Upper lobe of right lung (tissue), 1 donor: ENCODE data around the gene FEM1B. TPM values are rescaled to one million over a fixed set of nuclear protein-coding genes. Genes with fewer than 3 reads are reported as not detected.

Experiments used
- ATAC-seq: fragments of 200-7000 bp; cut with Tn5 transposase; one replicate; pipeline ENCODE4 v1.9.1; 2020; ENCODE audit warnings: mild to moderate bottlenecking, moderate library complexity
- DNase-seq: peaks from one replicate; pipeline ENCODE4 v3.0.0-alpha.2; 2020
- H3K27ac ChIP-seq: fragments of 200-600 bp; one replicate; pipeline ENCODE4 v1.8.0; 2022
- H3K27me3 ChIP-seq: fragments of 200-600 bp; one replicate; pipeline ENCODE4 v1.8.0; 2022; ENCODE audit warnings: mild to moderate bottlenecking
- H3K36me3 ChIP-seq: fragments of 200-600 bp; one replicate; pipeline ENCODE4 v1.8.0; 2022
- H3K4me1 ChIP-seq: fragments of 200-600 bp; one replicate; pipeline ENCODE4 v1.8.0; 2022
- H3K4me3 ChIP-seq: fragments of 200-600 bp; one replicate; pipeline ENCODE4 v1.8.0; 2022; ENCODE audit warnings: mild to moderate bottlenecking
- H3K9me3 ChIP-seq: fragments of 200-600 bp; one replicate; pipeline ENCODE4 v1.8.0; 2022
- CTCF ChIP-seq: fragments of 200-600 bp; IDR thresholded peaks from one replicate; pipeline ENCODE4 v1.8.0; 2022; ENCODE audit warnings: antibody characterized with exemption
- intact Hi-C: fragments of 100-400 bp; cut with DNase I; formaldehyde crosslinking; loops from one replicate; pipeline ENCODE4 v1.11.0; 2022
- total RNA-seq: library from RNA; stranded (reverse); fragmentation: NEBNext Ultra II Directional; extraction: Animal tissue kit (Norgen Biotek cat#: 25700); gene quantifications from one replicate; pipeline ENCODE4 v1.2.1, GENCODE V29; 2021
- donor health status: DM: no; HTN: yes; CAD: no; lungs with severe emphysema.

FEM1B gene
- total RNA-seq, 1 donor from 2014 or later, result 42.3 TPM

GRCh38 chr15:68271854-68272471 lies 5.6 kb upstream of the FEM1B start:
- Histone ChIP-seq H3K9me3 (no peaks in the 10 kb centered on the region), H3K4me3 (no peak overlapping the region), H3K27me3 (no peaks in the 10 kb centered on the region), H3K27ac (peak overlapping the region; percentile 43), H3K36me3 (no peaks in the 10 kb centered on the region), H3K4me1 (peaks cover 27% of the 10 kb centered on the region)
- intact Hi-C loops, result no loop called here
- DNase-seq (no peak), ATAC-seq (peak; percentile 11)
- TF ChIP-seq CTCF, result no peak

GRCh38 chr15:68272721-68273271 lies 4.7 kb upstream of the FEM1B start:
- Histone ChIP-seq H3K4me3 (no peak overlapping the region), H3K36me3 (no peaks in the 10 kb centered on the region), H3K9me3 (no peaks in the 10 kb centered on the region), H3K27ac (no peak overlapping the region), H3K27me3 (no peaks in the 10 kb centered on the region), H3K4me1 (peaks cover 29% of the 10 kb centered on the region)
- TF ChIP-seq CTCF, result no peak
- intact Hi-C loops, result no loop called here
- ATAC-seq (no peak), DNase-seq (no peak)

- intact Hi-C loops, result no loop called here
- Histone ChIP-seq H3K9me3 (no peaks in the 10 kb centered on the region), H3K27me3 (no peaks in the 10 kb centered on the region), H3K4me1 (peaks cover 31% of the 10 kb centered on the region), H3K4me3 (no peak overlapping the region), H3K27ac (peak overlapping the region; percentile 37), H3K36me3 (no peaks in the 10 kb centered on the region)
- ATAC-seq (no peak), DNase-seq (no peak)
- no peak for TF ChIP-seq CTCF
Observed at GRCh38 chr15:68274201-68274848, 3.2 kb upstream of the FEM1B start.

- Histone ChIP-seq H3K4me3 (no peak overlapping the region), H3K27ac (peak overlapping the region; percentile 99), H3K9me3 (no peaks in the 10 kb centered on the region), H3K4me1 (peaks cover 39% of the 10 kb centered on the region), H3K27me3 (no peaks in the 10 kb centered on the region), H3K36me3 (no peaks in the 10 kb centered on the region)
- no peak for TF ChIP-seq CTCF
- intact Hi-C loops, result no loop called here
- DNase-seq, result no peak
- peak; percentile 38 for ATAC-seq
Observed at GRCh38 chr15:68275165-68275746, 2.3 kb upstream of the FEM1B start.

- ATAC-seq (no peak), DNase-seq (no peak)
- Histone ChIP-seq H3K27ac (peak overlapping the region; percentile 99), H3K4me1 (peaks cover 54% of the 10 kb centered on the region), H3K9me3 (no peaks in the 10 kb centered on the region), H3K27me3 (no peaks in the 10 kb centered on the region), H3K36me3 (no peaks in the 10 kb centered on the region), H3K4me3 (peak overlapping the region; percentile 95)
- intact Hi-C loops, result no loop called here
- no peak for TF ChIP-seq CTCF
Observed at GRCh38 chr15:68276668-68277067, 877 bp upstream of the FEM1B start.
